GM04503 (cell line): Measurements from ENCODE around the gene CLEC16A.
A peak's percentile ranks its signal among the peaks of the same experiment; 100 is the strongest.
"Not testable (repeated sequence)": the region's sequence is repeated elsewhere in the genome, so short reads cannot be mapped to it uniquely, and the experiment has no call there.

Source experiments
- DNase-seq: peaks from one replicate; pipeline ENCODE4 v3.0.0-alpha.2; 2012; ENCODE audit warnings: low read depth

Gene CLEC16A

DNA sequence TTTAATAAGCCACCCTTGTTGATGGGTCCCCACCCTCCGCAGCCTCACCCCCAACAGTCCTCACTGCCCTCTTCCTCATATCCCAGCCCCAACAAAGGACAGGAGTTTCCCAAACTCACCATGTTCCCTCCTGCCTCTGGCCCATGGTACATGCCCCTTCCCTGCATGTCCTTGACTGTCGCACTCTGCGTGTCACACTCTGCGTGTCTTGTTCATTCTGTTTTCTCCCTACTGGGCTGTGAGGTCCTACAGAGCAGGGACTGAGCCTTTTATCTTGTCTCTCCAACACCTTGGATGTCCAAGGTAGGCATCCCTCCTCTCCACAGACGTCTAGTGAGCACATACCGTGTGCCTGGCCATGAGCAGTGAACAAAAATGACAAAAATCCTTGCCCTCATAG is 156.9 kb downstream of the CLEC16A start:
- DNase-seq: no peak

DNA sequence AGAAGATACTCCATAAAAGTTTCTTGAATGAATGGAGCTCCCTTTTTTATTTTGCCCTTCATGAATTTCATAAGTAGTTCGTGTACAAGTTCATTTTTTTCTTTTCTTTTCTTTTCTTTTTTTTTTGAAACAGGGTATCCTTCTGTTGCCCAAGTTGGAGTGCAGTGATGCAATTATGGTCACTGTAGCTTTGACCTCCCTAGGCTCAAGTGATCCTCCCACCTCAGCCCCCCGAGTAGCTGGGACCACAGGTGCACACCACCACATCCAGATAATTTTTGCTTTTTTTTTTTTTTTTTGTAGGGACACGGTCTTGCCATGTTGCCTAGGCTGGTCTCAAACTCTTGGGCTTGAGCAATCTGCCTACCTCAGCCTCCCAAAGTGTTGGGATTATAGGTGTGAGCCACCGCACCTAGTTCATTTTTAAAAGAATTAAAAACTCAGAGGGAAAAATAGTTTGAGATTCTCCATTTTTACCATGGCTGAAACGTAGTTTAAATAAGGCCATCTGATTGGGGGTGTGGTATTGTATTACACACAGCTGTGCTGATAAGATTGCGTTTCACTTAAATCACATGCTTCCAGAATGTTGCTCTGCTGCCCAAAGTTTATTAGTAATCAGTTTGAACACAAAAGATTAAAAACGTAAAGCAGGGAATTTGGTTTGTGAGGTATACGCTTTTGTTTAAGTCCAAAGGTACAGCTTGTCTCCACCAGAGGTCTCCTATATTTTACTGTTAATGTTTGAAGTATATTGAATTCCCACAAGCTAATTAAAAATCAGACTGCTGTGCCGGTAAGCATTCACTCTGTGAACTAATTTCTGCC is 157.5 kb downstream of the CLEC16A start:
- DNase-seq: no peak

DNA sequence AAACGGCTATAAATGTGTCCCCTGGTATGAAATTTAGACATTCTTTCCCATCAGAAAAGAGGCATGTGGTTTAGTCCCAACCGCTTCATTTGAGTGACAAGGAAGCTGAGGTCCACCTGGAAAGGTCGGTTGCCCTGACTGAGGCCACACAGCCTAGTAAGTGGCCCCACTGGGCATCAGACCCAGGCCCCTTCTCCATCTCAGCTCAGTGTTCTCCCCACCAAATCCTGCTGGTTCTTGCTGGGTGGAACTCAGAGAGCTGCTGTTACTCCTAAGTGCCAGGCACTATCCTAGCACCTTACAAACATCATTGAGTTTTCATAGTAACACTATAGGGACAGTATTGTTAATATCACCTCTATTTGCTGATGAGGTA is 158.1 kb downstream of the CLEC16A start:
- DNase-seq: no peak

DNA sequence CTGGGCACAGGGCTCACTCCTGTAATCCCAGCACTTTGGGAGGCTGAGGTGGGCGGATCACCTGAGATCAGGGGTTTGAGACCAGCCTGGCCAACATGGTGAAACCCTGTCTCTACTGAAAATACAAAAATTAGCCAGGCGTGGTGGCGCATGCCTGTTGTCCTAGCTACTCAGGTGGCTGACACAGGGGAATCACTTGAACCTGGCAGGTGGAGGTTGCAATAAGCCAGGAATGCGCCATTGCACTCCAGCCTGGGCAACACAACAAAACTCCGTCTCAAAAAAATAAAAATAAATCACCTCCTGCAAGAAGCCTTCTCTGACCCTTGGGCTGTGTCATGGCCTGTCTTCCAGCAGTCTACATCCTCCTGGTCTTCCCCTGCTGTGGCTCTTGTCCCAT is 158.9 kb downstream of the CLEC16A start:
- DNase-seq: not testable (repeated sequence)

DNA sequence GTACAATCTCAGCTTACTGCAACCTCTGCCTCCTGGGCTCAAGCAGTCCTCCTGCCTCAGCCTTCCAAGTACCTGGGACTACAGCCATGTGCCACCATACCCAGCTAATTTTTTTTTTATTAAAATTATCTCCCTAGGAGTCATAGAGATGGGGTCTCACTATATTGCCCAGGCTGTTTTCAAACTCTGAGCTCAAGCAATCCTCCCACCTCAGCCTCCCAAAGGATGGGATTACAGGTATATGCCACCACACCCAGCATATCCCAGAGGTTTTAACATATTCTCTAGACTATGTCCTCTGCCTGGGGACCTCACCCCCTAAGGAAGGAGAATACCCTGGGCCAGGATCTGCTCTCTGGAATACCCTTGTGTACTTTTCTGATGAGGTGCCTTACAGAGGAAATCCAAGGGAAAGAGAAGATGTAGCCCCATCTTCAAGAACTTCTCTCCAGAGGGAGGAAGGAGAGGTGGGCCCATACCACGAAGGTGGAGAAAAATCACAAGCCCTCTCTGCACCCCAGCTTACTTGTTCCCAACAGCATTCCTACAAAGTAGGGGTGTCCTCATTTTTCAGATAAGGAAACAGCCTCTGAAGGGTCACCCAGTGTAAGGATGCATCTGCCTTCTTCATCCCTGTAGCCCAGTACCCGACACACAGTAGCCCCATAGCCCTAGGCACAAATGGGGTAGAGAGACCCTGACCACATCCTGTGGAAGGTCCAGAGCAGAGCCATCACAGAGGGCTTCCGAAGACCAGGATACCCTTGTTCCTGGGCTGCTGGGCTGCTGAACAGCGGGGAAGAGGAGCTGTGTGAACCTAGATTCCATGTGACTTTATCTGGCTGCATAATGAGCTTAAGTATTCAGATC is 160.0 kb downstream of the CLEC16A start:
- no peak for DNase-seq

DNA sequence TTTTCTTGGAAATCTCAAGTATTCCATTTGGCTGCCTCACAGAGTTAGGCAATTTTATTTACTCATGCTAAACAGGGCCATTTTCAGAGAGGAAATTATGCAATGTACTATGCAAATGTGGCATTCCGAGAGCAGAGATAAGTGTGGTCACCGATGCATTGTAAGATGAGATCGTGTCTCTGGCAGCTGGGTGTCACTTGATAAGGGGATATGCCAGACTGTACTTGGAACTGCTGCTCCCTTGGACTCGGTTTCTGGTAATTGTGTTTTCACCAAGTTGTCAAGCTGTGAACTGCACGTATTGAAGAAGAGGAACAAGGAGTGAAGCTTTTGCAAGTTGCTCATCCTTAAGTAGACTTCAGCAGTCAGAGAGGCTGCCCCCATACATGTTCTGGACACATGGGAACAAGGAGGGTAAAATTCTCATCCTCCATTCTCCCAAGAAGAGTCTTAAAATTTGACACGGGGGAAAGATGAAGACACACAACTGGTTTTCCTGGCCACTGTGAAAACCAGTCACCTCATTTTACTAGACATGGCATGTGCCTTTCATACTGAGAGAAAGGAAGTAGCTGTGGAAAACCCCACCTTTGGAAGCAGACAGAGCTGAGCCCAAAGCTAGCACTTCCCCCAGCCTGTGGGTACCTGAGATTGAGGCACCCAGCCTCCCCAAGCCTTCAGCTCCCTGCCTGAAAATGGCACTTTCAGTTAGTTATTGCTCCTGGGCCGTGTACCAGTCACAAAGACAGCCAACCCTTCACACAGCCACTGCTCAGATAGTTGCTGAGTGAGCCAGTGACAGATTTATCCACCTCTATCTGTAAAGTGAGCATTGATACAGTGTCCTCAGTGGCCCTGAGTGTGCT is 160.9 kb downstream of the CLEC16A start:
- DNase-seq: peak; percentile 94

DNA sequence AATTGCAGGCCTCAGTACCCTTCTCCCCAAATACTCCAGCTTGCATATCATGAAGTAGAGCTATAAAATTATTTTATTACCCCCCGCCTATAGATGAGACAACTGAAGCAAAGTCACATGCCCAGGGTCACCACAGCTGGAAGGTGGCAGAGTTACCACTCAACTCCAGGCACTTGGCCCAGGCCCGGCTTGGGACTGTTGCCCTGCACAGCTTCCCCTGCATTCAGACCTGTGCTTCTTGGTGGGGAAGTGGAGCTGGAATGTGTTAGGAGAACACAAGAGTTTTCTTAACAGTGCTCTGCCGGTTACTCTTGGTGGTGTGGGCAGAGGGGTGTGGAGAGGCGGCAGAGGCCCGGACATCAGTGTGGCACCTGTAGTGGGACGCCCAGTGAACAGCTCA is 162.4 kb downstream of the CLEC16A start:
- DNase-seq: no peak

DNA sequence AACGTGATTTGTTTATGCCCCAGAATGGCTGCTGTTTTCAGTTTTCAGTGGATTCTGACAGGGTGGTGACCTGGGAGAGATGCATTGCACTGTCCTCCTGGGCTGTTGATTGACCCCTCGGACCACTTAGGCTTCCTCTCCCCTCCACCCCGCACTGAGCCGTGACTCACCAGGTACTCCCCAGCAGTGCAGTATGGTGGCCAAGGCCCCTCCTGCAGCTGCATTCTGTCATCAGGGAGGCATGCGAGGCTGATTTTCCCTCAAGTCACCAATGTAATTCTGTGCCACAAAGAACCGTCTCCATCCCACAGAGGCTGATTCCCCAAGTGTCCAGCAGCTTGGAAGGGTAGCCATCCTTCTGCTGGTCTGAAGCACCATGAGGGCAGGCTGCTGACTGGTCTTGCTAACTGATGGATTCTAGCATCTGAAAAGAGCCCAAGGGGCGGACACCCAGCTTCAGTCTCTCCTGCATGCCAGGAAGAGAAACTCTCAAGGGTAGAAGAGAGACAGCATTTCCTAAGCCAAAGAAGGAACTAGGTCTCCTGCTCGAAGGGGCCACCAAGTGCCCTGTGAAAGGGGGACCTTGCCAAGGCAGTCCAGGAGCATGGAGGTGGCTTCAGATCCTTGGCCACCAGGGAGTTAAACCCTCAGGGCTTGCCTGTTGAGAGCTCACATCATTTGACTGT is 163.6 kb downstream of the CLEC16A start:
- DNase-seq: no peak

DNA sequence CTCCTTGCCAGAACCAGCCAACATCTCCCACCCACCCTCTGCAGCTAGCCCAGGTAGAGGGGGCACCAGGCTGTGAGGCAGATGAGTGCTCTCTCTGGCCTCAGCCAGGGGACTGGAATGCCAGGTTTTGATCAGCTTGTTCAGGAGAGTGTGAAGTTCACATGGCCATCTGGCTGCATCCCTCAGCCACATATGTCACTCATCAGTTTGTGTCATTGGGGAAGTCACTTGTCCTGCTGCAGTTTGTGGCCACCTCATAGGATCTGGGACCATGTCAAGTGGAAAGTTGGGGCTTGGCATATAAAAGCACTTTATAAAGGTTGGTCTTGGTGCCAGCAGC is 164.1 kb downstream of the CLEC16A start:
- no peak for DNase-seq

DNA sequence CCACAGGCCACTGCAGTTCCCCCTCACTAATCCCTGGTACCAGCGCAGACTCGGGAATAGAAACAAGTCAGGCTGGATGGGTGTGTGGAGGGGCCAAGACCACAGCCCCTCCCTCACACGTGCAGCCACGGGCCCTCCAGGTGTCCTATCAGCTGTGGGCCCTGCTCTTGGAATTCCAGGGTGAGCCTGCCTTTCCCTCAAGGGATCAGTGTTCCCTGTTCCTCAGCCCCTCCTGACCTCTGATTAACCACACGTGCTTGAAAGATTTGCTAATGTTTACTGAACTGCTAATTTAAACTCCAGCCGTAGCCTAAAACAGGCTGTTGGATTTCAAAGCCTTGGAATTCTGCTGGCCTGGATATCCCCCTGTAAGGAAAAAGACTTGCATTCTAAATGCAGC is 165.2 kb downstream of the CLEC16A start:
- DNase-seq: no peak

DNA sequence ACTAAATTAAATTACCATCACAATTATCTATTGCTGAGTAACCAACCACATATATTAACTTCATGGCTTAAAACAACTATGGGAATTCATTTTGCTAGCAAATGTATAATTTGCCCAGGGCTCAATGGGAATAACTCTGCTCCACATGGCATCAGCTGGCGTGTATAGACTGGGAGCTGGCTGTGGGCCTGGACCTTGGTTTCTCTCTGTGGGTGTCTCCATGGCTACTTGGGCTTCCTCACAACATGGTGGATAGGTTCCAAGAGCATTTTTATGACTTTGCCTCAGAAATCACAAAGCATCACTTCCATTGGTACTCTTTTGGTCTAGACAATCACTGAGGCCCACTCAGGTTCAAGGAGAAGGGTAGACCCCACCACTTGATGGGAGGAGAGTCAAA is 166.8 kb downstream of the CLEC16A start:
- DNase-seq: no peak

DNA sequence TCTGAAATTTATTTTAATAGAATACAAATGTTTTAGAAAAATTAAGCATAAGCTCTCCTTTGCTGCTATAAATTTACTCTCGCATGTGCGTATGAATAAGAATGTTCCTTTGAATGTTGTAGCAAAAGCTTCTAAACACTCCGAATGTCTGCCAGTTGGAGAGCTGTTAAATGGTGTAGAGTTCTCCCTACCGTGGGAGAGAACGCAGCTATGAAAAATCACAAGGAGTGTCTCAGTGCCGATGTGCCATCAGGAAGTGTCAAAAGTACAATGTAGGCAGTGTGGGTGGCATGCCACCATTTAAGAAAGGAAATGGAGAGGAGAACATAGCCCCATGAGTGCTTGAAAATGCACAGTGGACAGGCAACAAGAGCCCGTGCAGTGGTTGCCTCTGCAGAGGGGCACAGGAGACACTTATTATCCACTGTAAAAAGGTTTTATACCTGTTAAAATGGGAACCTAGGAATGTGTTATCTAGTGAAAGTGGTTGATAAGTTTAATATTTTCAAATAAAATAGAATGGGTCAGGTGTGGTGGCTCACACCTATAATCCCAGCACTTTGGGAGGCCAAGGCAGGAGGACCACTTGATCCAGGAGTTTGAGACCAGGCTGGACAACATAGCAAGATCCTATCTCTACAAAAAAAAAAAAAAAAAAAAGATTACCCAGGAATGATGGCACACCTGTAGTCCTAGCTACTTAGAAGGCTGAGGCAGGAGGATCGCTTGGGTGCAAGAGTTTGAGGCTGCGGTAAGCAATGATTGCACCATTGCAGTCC is 167.7 kb downstream of the CLEC16A start:
- DNase-seq: no peak

DNA sequence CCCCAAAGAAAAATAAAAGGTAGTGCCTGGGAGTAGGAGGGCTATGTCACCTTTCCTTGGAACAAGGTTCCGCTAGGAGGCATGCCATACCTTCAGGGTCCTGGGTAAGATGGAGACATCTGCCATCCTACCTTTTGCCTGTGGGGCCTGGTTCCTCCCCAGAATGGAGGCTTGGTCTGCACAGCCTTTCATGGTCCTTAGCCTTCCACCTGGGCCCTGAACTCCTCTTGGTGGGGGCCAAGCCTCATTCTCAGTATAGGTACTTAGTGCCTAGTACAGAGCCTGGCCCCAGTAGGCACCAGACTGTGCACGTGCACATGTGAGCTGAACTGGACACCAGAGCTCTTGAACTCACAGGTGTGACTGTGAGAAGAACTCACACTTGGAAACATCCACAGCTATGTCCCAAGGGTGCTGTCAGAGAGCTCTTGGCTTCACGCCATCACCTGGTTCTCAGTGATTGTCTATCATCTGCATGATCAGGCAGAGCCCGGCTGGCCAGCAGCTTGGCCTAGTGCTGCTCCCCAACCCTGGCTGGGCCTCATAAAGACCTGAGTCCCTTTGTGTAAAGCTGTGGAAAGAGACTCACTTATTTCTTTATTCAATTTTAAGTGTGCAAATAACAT is 168.5 kb downstream of the CLEC16A start:
- no peak for DNase-seq

DNA sequence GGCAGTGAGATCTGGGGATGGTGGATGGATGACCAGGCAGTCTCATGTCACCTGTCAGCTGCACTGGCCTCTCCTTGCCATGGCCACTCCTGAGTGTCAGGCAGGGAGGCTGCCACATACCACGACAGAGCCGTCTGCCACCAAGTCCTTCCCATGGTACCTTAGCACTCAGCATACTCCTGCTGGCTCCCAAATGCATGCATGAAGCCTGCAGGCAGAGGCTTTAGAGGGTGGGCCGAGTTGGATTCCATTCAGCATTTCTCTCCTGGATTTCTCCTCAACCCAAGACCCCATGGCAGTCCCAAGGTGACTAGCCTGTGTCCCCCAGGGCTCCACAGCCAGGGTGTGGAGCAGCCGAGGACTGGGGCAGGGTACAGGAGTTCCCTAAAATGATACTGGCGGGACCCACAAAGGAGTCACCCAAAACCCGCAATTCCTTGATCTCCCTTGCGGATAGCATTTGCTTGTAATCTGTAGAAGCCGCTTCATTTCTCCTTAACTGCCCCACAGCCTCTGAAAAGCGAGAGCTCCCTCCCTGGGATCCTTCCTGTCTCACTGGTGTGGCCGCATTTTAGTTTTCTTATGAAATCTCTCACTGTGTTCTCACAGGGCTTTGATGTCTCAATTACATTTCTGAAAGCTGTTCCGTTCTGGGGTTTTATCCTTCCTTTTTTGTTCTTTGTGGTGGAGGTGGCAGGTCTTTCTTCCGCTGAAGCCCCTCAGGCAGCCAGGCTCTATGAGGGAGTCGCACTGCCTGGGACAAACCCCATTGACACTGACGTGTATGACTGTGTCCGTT is 170.2 kb downstream of the CLEC16A start:
- DNase-seq: no peak

DNA sequence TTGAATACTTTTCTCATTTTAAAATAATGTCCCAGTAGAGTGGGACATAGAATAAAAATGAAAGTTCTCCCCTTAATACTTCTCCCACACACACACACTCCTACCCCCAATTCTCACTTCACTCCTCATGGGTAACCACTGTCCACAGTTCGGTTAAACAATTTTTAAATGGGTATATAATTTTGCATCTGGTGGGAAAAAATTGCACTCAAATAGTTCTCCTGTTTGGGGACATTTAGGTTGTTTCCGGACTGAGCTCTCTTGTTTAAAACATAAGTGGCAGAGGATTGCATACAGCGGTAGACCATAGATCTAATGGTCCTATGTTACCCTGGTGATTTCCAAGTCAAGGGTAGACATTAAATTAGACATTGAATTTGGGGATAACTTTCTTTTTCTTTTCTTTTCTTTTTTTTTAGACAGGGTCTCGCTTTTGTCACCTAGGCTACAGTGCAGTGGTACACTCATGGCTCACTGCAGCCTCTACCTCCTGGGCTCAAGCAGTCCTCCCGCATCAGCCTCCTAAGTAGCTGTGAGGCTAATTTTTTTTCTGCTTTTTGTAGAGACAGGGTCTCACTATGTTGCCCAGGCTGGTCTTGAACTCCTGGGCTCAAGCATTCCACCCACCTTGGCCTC is 173.3 kb downstream of the CLEC16A start:
- no peak for DNase-seq

DNA sequence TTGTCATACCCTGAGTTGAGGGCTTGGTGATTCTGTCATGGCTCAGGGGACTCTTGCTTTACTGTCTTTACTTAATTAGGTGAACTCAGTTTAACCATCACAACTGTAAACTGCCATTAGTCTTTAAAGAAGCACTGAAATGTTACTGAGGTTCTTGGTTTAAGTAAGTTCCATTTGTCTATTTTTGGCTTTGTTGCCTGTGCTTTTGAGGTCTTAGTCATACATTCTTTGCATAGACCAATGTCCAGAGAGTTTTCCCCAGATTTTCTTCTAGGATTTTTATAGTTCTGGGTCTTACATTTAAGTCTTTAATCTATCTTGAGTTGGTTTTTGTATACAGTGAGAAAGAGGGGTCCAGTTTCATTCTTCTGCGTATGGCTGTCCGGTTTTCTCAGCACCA is 174.1 kb downstream of the CLEC16A start:
- no peak for DNase-seq

DNA sequence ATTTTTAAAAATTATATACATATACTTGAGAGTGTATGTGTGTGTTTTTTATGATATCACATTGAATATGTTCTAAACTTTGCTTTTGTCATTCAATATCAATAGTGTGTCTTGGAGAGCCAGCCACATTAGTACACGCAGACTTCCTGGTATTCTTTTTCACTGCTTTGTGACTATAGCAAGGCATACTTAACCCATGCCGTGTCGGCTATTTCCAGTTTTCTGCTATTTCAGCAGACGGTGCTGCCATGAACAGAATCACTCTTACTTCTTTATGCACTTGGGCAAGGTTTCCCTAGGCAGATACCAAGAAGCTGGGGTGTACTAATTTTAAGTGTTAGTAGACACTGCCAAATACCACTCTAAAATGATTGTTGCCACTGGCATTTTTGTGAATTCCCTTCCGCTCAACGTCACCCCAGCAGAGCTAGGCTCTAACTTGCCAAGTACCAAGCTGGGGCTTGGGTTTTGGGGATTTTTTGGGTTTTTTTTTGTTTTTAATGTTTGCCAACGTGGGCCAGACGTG is 176.8 kb downstream of the CLEC16A start:
- no peak for DNase-seq

DNA sequence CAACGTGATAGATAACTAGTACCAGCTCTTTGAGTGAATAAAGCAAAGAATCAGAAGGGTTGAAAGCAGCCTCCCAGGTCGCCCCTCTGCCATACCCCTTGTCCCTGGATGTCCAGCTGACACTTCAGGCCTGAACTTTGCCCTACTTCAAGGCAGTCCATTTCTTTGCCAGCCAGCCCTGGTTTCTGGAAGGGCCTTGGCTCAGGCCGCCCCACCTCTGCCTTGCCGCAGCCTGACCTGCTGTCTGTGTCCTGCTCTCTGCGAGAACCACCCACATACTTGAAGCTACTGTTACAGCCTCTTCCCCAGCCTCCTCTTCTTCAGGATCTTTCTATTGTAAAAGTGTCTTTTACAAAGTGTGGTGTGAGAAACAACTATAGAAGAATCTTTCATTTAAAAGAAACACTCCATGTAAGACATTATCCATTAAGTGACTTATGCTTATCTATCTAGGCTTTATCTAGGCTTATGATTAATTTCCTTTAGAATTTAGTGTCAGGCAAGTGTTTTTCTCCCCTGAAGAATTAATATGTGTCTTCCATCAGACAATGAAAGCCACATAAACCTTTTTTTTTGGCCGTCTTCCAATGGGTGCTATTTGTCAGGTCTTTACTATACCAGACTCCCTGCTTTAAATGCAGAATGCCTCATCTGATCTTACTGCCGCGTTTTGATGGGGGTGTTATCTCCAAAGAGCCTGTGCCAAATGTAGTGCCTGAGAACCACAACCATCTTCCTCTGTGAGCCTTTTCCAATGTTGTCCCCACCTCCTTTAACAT is 177.7 kb downstream of the CLEC16A start:
- DNase-seq: no peak
